ENCODE results near the gene TBC1D3B. TPM values are rescaled to one million over a fixed set of nuclear protein-coding genes. Genes with fewer than 3 reads are reported as not detected.

The TBC1D3B gene
- total and polyA plus RNA-seq, 2 of the 13 experiments (the other 11 are each of a cell fraction or from before 2014, with no cell fraction given) = 1.1 to 1.8 TPM

- no peaks in the 10 kb centered on the region for H3K9me3 ChIP-seq (ENCODE audit: low read length)
- ATAC-seq (no peak), DNase-seq (ENCODE audit: low spot score) (no peak), FAIRE-seq (no peak)
- no peaks in the 10 kb centered on the region for H3K79me2 ChIP-seq (ENCODE audit: insufficient read depth, low read length)
- H3K27ac ChIP-seq (ENCODE audit: extremely low read length, insufficient read depth, low read length) = no peak overlapping the region
- intact Hi-C loops (cut with micrococcal nuclease; ENCODE audit: unreplicated experiment) = no loop called here
- H3K4me2 ChIP-seq (ENCODE audit: low read depth, low read length) = no peak overlapping the region
- no peak overlapping the region for H2AFZ ChIP-seq (ENCODE audit: low read length)
- H3K9ac ChIP-seq (ENCODE audit: insufficient read depth, low read depth, low read length) = no peak overlapping the region
- ChIA-PET POLR2A (no interaction called here), CTCF (ENCODE audit: low intra/inter-chr PET ratio, low total read pairs) (no interaction called here)
- H3K4me1 ChIP-seq (ENCODE audit: insufficient read depth, low read length) = peaks cover 20% of the 10 kb centered on the region
- WGBS (ENCODE audit: low lambda C conversion rate) = 0% methylated on average over 1 of the region's 1 CpG
- TF ChIP-seq GATAD1 (CRISPR knock-in tag; IDR thresholded peaks at IDR 0.05) (no peak), XBP1 (CRISPR knock-in tag; IDR thresholded peaks at IDR 0.05) (no peak), ZNF446 (CRISPR knock-in tag; IDR thresholded peaks at IDR 0.05) (no peak), ZNF773 (CRISPR knock-in tag; IDR thresholded peaks at IDR 0.05; ENCODE audit: borderline replicate concordance) (no peak), ZNF788 (CRISPR knock-in tag; IDR thresholded peaks at IDR 0.05; ENCODE audit: borderline replicate concordance) (no peak), PREB (CRISPR knock-in tag; IDR thresholded peaks at IDR 0.05) (no peak), ZBTB38 (CRISPR knock-in tag; IDR thresholded peaks at IDR 0.05) (no peak)
- H3K4me3 ChIP-seq (replicated peaks in 1 of 3; ENCODE audit: insufficient read depth in 1 of 3, low read depth in 2 of 3, low read length in 3 of 3) = no peak overlapping the region
- BruUV-seq (replicated peaks) = no TSS peak
- no peaks in the 10 kb centered on the region for H3K27me3 ChIP-seq (ENCODE audit: control insufficient read depth in 1 of 2, insufficient read depth in 2 of 2, low read length in 2 of 2)
- no peaks in the 10 kb centered on the region for H3K36me3 ChIP-seq (replicated peaks in 1 of 2; ENCODE audit: control insufficient read depth in 1 of 2, insufficient read depth in 2 of 2, low read length in 2 of 2)
- H4K20me1 ChIP-seq (ENCODE audit: insufficient read depth, low read length) = no peaks in the 10 kb centered on the region
- in situ Hi-C loops (cut with HindIII; ENCODE audit: extremely low pct_ligation_motif_present, low pct_unique_long_range_greater_than_20kb) = no loop called here
Measured at GRCh38 chr17:36136036-36136435, 40.4 kb downstream of the TBC1D3B start.

- H3K79me2 ChIP-seq (ENCODE audit: insufficient read depth, low read length) = no peaks in the 10 kb centered on the region
- no peaks in the 10 kb centered on the region for H3K27me3 ChIP-seq (ENCODE audit: control insufficient read depth in 1 of 2, insufficient read depth in 2 of 2, low read length in 2 of 2)
- in situ Hi-C loops (cut with HindIII; ENCODE audit: extremely low pct_ligation_motif_present, low pct_unique_long_range_greater_than_20kb) (no loop called here), intact Hi-C loops (cut with micrococcal nuclease; ENCODE audit: unreplicated experiment) (no loop called here)
- no peak for FAIRE-seq
- no peak overlapping the region for H3K4me3 ChIP-seq (replicated peaks in 1 of 3; ENCODE audit: insufficient read depth in 1 of 3, low read depth in 2 of 3, low read length in 3 of 3)
- H3K4me2 ChIP-seq (ENCODE audit: low read depth, low read length) = no peak overlapping the region
- no peak overlapping the region for H3K27ac ChIP-seq (ENCODE audit: extremely low read length, insufficient read depth, low read length)
- H3K4me1 ChIP-seq (ENCODE audit: insufficient read depth, low read length) = peaks cover 20% of the 10 kb centered on the region
- H3K36me3 ChIP-seq (replicated peaks in 1 of 2; ENCODE audit: control insufficient read depth in 1 of 2, insufficient read depth in 2 of 2, low read length in 2 of 2) = no peaks in the 10 kb centered on the region
- no peaks in the 10 kb centered on the region for H3K9me3 ChIP-seq (ENCODE audit: low read length)
- no peak overlapping the region for H2AFZ ChIP-seq (ENCODE audit: low read length)
- DNase-seq (ENCODE audit: low spot score) = no peak
- H3K9ac ChIP-seq (ENCODE audit: insufficient read depth, low read depth, low read length) = no peak overlapping the region
- WGBS (ENCODE audit: low lambda C conversion rate) = 27% methylated on average over 4 of the region's 4 CpGs
- H4K20me1 ChIP-seq (ENCODE audit: insufficient read depth, low read length) = no peaks in the 10 kb centered on the region
- ATAC-seq = no peak
- CTCF ChIA-PET (ENCODE audit: low intra/inter-chr PET ratio, low total read pairs) = no interaction called here
- BruUV-seq (replicated peaks) = no TSS peak
- POLR2A ChIA-PET = no interaction called here
- TF ChIP-seq MAFF (IDR thresholded peaks at IDR 0.05; ENCODE audit: low read depth, low read length) (no peak), ZKSCAN8 (CRISPR knock-in tag; IDR thresholded peaks at IDR 0.05; ENCODE audit: borderline replicate concordance) (no peak), ZNF251 (CRISPR knock-in tag; IDR thresholded peaks at IDR 0.05) (no peak), ZNF800 (CRISPR knock-in tag; IDR thresholded peaks at IDR 0.05) (no peak), HNRNPK (IDR thresholded peaks at IDR 0.05; ENCODE audit: low read depth, low read length, poor library complexity, severe bottlenecking) (no peak), NBN (conservative IDR thresholded peaks at IDR 0.05) (no peak), STAT6 (CRISPR knock-in tag; IDR thresholded peaks at IDR 0.05; ENCODE audit: borderline replicate concordance) (no peak), ZNF724P (CRISPR knock-in tag; IDR thresholded peaks at IDR 0.05; ENCODE audit: borderline replicate concordance) (no peak), NFKBIZ (CRISPR knock-in tag; IDR thresholded peaks at IDR 0.05) (no peak)
Measured at GRCh38 chr17:36135465-36135864, 41.0 kb downstream of the TBC1D3B start.
